IPS-NIHi7 (cell line): ENCODE data around the gene SASH3.
A peak's percentile ranks its signal among the peaks of the same experiment; 100 is the strongest.
"Not testable (repeated sequence)": the region's sequence is repeated elsewhere in the genome, so short reads cannot be mapped to it uniquely, and the experiment has no call there.

Experiments used
- DNase-seq: peaks from one replicate; pipeline ENCODE4 v3.0.0; 2012; ENCODE audit warnings: mixed read lengths; ENCODE audit errors: extremely low spot score

Gene SASH3

DNA sequence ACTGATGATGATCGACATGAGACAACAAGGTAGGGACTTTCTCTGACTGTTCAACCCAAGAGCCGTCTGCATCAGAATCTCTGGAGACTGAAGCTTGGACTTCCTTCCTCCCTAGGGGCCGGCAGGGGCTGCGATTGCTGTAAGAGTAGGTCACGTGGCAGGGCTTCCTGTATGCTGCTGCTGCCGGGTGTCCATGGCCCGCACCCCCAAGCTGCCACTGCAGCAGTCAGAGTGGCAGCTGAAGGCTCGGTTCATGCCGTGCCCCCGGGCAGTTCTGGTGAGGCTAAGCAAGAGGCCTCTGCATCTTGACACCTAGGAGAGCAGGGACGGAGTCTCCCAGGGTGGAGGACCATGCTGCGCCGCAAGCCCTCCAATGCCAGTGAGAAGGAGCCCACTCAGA, at the start of gene SASH3:
TSS of gene SASH3 (plus strand) at position 203 of the 400 bp plus-strand sequence. CDS start at position 352, 149 bp downstream.
- DNase-seq = no peak

DNA sequence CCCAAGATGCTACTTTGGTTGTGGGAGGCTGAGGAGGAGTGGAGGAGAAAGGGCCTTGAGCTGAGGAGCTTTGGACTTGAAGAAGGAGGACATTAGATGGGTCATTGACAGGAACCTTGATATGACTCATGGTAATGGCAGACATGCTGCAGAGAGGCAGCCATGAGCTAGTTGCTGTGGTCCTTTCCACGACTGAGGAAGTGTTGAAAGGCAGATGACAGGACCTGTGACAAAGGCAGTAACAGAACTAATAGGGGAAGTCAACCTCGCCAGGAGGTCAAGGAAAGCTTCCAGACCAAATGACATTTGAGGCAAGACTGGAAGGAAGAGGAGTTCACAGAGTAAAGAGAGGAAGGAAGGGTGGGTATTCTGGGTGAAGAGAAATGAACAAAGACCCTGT, 48.5 kb upstream of the SASH3 start:
- no peak for DNase-seq

DNA sequence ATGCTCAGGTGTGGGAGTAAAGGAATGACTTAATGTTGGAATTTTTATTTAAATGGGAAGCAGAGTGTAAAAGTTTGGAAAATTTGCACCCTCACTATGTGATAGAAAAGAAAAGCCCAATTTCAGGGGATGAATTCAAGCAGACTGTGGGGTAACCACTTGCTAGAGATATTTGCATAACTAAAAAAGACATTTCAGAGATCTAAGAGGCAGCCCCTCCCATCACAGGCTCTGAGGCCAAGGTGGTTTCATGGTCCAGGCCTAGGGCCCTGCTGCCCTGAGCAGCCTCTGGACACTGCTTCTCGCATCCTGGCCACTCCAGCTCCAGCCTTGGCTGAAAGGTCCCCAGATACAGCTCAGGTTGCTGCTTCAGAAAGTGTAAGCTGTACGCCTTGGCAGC, 46.9 kb upstream of the SASH3 start:
- DNase-seq = no peak

DNA sequence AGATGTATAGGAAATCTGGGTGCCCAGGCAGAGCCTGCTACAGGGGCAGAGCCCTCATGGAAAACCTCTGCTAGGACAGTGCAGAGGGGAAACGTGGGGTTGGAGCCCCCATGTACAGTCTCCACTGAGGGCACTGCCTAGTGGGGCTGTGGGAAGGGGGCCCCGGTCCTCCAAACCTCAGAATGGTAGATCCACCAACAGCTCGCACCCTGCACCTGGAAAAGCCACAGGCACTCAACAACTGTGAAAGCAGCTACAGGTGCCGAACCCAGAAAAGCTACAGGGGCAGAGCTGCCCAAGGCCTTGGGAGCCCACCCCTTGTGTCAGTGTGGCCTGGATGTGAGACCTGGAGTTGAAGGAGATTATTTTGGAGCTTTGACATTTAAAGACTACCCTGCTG, 46.4 kb upstream of the SASH3 start:
- no peak for DNase-seq

DNA sequence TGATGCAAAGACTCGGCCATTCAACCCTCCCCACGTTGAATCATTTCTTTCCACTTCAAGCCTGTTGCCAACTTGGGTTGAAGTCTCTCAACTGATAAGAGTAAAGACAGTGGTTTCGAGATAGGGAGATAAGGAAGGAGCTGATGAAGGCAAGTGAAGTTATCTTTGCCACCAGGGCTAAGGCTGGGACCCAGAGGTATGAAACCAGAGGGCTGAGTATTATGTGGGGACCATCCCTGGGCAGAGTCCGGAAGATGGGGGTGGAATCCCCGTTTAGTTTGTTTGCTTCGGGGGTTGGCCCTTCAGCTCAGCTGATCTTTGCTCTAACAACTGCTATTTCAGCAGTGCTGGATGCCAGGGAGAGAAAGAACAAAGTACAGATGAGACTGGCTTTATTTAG, 43.3 kb upstream of the SASH3 start:
- DNase-seq = no peak

DNA sequence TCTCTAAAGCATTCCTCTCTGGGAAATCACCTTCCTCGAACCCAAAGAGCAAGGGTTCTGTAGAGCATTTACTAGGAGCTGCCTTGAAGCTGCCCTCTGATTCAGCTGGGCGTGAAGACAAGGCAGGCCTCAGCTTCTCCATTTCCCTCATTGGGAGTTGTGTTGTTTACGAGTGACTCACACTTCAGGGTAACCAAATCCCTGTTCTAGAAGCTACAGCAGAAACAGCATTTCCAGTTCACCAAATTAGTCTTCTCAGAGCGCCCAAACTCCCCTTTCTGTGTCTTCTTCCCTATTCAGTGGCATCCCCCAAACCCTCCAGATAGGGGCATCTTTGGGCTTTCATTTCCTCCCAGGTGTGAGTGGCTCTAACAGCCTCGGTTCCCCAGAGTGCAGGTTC, 41.8 kb upstream of the SASH3 start:
- no peak for DNase-seq

DNA sequence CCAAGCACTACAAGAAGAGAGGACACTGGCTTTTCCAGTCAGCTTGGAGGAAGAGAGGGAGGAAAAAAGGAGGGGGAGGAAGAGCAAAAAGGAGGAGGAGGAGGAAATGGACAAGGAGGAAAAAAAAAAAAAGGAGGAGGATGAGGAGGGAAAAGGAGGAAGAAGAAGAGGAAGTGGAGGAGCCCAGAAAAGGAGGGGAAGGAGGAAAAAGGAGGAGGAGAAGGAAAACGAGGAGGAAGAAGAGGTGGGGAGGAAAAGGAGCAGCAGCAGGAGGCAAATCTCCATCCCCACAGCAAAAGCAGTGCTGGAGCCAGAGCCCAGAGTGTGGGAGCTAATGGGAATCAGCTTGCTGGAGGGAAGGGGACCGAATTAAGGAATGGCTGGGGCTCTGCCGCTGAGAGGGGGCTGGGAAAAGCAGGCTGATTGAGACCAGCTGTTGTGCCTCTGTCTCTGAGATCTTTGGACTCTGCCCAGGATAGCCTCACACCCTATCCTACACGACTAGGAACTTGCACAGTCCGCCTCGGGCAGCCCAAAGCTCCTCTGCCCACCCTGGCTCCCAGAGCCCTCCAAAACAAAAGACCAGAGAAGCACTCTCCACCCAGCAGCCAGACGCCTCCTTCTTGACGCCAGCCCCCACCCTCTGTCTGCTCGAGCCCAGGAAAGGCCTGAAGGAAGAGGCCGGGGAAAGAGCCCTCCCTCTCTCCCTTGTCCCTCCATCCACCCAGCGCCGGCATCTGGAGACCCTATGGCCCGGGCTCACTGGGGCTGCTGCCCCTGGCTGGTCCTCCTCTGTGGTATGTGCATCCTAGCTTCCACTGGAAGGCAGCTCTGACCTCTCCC, 41.1 kb upstream of the SASH3 start, which contains the start of gene XPNPEP2:
TSS of gene XPNPEP2 (plus strand) at position 514 of the 843 bp plus-strand sequence. CDS start at position 749, 235 bp downstream.
- peak; percentile 52 for DNase-seq

DNA sequence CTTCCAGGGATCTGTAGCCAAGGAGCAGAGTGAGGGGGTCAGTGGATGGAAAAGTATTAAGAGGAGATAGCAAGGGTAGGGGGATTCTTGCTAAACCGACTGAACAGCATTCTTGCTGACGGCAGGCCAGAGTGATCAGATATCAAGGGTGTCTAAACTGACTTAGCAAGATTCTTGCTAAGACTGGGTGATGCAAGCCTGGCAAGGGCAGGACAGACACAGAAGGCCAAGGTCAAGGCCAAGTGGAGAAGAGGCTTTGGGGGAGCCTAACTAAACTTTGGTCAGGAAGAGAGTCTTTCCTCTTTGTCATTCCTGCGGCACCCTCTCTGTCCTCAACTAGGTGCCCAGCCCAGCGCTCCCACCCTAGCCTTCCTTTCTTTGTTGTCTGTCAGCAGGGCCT, 40.2 kb upstream of the SASH3 start:
- DNase-seq = no peak

DNA sequence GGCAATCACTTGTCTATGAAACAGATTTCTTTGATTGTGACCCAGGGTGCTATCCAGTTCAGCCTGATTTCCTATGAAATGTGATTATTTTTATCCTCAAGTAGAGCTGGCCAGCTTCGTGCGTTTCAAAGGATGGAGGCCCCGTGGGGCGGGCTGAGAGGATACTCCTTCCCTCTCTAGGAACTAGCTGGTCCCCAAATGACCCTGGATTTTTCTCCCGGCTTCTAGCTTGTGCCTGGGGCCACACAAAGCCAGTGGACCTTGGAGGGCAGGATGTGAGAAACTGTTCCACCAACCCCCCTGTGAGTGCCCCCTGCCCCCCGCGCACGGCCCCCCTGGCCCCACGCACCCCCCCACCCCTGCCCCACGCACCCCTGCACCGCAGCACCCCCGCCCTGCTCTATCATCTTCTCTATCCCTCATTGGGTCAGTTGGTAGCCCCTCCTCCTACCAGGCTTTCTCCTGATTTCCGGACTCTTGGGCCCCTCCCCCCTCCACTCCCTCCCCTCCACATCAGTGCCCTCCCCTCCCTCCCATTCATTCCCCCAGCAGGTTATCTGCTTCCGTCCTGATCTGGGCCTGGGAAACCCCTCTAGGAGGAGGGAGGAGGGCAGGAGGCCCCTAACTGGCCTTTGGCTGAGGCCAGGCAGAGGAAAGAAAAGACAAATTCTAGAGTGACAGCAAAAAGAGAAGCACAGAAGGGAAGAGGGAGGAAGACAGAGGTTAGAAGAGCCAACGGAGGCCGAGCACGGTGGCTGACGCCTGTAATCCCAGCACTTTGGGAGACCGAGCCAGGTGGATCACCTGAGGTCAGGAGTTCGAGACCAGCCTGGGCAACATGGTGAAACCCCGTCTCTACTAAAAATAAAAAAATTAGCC, 37.6 kb upstream of the SASH3 start:
- DNase-seq = peak; percentile 95

DNA sequence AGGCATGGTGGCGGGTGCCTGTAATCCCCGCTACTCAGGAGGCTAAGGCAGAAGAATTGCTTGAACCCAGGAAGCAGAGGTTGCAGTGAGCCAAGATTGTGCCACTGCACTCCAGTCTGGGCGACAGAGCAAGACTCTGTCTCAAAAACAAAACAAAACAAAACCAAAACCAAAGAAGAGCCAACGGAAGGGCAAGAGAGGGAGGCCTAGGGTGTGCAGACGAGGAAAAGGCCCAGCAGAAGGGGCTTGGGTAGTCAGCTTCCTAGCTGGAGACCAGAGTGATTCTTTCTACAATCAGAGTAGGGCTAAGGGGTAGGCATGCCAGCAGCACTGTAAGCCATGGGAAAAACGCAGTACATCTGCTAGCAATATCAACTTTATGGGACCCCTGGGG, 37.0 kb upstream of the SASH3 start:
- not testable (repeated sequence) for DNase-seq

DNA sequence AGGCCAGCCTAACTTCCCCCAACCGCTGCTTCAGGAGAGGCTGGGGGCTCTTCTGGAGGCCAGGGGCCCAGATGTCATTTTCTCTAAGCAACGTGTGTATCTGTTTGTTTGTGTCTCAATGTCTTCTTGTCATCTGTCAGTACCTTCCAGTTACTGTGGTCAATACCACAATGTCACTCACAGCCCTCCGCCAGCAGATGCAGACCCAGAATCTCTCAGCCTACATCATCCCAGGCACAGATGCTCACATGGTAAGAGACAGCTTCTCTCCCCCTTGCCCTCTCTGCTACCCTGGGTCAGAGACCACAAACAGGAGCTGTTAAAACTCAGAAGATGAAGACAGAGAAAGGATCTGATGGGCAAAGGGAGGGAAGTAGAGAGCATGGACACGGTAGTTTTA, 35.9 kb upstream of the SASH3 start:
- DNase-seq = no peak

DNA sequence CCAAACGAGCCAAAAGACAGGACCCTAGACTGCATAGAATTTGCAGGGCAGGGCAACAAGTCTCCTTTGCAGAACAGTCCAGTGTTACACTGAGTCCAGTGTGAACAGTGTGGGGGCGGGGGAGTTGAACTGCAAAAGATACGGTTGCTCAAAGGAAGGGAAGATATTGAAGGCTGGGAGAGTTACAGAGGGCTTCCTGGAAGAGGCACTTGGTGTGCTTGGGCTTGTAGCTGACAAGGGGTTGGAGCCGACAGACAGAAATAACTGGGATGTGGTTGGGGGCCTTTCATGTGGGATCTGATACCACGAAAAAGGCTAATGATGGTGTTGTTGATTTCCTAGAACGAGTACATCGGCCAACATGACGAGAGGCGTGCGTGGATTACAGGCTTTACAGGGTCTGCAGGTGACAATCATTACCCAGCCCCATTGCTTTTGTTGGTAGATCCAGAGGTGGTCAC, 34.9 kb upstream of the SASH3 start:
- DNase-seq = no peak

DNA sequence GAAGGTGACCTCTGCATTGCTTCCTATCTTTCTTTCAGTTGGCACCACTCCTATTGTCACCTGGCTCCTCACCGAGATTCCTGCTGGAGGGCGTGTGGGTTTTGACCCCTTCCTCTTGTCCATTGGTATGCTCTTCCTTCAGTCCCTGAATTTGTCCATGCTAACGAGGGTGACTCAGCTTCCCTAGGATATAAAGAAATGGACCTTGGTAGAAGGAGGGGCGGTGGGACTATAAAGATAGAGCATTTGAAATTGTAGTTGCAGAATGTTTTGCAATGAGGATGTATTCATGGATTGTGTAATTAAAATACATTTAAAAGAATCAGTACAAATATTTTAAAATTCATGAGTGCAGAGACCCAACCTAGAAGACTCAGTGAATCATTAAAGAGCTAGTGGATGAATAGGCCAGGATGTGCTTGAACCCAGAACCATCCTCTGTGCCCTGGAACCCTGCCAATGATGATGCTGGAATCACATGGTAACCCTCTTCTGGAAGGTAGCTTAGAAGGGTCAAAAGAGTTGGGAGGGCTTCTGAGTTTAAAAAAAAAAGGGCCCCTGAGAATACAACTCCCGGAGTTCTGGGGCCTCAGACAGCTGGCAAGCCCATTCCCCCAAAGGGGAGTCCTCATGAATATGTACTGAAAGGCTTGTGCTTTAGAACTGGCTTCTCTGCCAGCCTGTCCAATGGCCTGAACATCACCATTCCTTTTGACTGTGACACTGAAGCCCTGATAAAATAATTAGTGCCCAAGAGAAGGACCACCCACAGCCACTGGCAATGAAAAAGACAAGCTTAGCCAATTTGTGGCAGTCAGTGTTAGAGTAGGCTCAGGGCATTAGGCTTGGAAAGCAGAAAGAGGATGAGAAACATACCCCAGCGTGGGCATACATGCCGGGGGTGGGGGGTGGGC, 32.9 kb upstream of the SASH3 start:
- DNase-seq = no peak

DNA sequence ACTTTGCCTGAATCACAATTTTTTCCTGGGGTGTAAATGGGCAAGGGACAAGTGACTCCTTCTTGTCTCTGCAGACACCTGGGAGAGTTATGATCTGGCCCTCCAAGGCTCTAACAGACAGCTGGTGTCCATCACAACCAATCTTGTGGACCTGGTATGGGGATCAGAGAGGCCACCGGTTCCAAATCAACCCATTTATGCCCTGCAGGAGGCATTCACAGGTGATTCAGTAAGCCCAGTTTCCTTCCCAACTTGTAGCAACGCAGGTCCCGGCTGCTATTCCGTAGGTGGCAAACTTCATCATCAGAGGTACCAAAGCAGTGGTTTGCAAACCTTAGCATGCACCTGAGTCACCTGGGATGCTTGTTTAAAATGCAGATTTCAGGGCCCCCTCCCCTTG, 32.2 kb upstream of the SASH3 start:
- no peak for DNase-seq

DNA sequence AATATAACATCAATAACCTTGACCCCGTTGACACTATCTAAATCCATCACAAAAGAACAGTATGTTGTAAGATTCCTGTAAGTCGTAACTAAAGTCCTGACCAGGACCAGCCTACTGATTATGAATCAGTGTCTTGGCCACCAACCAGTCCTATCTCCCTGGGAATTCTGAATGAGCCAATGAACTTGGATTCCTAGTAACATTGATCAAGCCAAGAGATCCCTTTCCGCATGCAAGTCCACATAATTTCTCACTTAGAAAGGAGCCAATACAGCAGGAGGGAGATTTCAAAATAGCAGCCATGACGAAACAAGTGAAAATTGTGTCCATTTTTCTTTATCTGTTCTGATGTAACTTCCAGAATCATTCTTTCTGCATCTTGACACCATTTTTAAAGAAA, 31.4 kb upstream of the SASH3 start:
- no peak for DNase-seq

DNA sequence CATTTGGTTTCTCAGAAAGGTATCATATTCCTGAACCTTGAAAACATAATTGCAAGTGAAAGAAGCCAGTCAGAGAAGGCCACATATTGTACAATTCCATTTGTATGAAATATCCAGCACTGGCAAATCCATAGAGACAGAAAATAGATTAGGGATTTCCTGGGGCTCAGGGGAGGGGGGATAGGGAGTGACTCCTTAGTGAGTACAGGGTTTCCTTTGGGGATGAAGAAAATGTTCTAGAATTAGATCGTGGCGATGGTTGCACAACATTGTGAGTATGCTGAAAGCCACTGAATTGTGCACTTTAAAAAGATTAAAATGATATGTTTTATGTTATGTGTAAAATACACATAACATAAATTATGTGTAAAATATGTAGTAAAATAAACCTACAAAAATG, 30.7 kb upstream of the SASH3 start:
- DNase-seq = no peak

DNA sequence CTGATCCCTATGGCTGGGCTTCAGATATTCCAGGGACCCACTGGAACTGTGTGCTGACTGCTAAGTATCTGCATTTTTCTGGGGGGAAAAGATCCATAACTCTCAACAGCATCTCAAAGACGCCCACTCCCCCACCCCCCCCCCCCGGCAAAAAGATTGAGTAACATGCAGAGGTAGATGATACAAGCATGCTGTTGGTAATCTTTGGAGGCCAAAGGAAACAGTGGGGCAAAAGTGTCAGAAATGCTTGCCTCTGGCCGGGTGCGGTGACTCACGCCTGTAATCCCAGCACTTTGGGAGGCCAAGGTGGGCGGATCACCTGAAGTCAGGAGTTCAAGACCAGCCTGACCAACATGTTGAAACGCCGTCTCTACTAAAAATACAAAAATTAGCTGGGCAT, 28.8 kb upstream of the SASH3 start:
- DNase-seq = no peak

DNA sequence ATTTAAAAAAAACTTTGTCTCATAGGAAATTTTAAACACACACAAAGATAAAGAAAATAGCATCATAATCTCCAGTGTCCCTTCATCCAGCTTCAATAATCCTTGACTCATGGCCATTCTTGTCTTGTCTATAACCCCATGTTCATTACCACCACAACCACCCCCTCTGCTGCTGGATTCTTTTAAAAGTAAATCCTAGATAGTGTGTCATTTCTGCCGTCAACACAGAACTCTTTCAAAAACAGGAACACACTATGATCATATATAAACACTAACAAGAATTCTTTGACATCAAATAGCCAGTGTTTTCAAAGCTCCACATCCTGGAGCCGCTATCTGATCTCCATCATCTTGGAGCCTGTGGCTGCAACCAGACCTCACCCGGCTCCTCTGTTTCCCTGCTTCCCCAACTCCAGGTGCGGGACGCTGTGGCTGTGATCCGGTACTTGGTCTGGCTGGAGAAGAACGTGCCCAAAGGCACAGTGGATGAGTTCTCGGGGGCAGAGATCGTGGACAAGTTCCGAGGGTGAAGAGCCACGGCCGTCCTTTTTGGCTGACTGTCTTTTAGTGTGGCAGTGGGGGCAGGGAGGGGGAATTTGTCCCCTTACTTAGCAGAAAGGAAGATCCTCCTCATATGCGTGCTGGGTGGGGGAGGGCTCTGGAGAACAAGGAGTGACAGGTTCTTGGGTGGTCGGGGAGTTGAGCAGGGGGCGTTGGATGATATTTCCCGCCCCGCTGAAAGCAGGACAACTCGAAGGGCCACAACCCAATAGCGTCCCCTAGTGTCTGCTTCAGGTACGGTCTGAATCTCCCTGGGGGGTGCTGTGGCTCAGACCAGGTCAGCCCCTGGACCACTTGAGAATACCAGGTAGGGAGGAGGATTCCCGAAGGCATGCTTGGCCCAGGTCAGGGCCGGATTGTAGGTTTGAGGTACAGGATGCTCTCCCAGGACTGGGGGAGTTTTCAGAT, 25.4 kb upstream of the SASH3 start:
- peak; percentile 83 for DNase-seq

DNA sequence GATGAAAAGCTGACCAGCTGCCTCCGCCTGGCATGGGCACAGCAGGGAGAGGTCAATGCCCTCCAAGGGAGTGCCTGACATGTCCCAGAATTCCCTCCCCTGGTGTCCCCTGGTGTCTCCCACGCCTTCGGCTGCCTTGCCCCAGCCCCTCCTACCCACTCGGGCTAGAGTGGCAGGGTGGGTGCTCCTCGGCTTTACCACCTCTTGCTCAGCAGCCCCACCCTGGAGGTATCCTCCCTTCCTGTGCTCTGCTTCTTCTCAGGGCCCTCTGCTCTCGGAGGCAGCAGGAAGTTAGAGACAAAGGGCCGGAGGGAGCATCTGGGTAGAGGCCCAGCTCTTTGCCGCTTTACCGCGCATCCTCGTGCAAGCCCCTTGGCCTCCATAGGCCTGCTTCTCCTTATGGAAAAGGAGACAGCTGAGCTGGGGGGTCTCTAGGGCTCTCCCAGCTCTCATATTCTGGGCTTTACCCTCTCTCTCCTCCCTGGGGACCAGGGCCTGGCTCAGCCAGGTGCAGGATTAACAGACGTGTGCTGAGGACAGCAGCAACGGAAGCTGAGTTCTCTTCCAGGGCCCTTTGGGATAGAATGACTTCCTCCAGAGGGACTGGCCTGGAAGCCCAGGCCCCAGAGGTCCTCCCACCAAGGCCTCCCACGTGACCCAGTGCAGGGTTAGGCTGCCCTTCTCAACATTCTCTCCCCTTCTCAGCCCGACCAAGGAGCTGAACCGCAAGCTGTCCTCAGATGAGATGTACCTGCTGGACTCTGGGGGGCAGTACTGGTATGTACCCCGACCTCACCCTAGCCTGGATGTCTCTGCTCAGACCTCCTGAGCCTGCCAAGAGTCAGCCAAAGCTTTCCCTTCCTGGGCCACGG, 23.7 kb upstream of the SASH3 start:
- DNase-seq = peak; percentile 77
